SIG-M5 treated with dmso at 0.1 percent for 504 hours (cell line): Measurements from ENCODE around the gene B4GAT1.
"Not testable (repeated sequence)": the region's sequence is repeated elsewhere in the genome, so short reads cannot be mapped to it uniquely, and the experiment has no call there.

Experiments used
- DNase-seq: peaks from one replicate; lab custom pipeline; 2025; ENCODE audit not compliant: unreplicated experiment; lab: John Stamatoyannopoulos, UW

B4GAT1 gene

GRCh38 chr11:66311965-66312548 is 35.4 kb downstream of the B4GAT1 start:
- peak; percentile 86 for DNase-seq

- DNase-seq = no peak
Measured at GRCh38 chr11:66311470-66311964, 35.9 kb downstream of the B4GAT1 start.

GRCh38 chr11:66310803-66311440 is 36.5 kb downstream of the B4GAT1 start:
- not testable (repeated sequence) for DNase-seq

GRCh38 chr11:66310324-66310723 is 37.1 kb downstream of the B4GAT1 start:
- DNase-seq = no peak

- no peak for DNase-seq
Measured at GRCh38 chr11:66309475-66309874, 38.0 kb downstream of the B4GAT1 start.

GRCh38 chr11:66302656-66303055 is 44.8 kb downstream of the B4GAT1 start:
- DNase-seq = no peak

- DNase-seq = no peak
Measured at GRCh38 chr11:66299186-66299585, 48.2 kb downstream of the B4GAT1 start.

GRCh38 chr11:66297610-66298009 is 49.8 kb downstream of the B4GAT1 start:
- DNase-seq = no peak
